WTC11 (cell line): Measurements from ENCODE around the gene BCAP29. TPM values are rescaled to one million over a fixed set of nuclear protein-coding genes. Genes with fewer than 3 reads are reported as not detected.

Experiments used
- FOXP1 ChIP-seq: sonication (generic); formaldehyde crosslinking; IDR thresholded peaks from 2 replicates; pipeline ENCODE4 v1.8.0; 2022; ENCODE audit warnings: missing genetic modification reagents, mild to moderate bottlenecking, moderate library complexity, borderline replicate concordance
- SMAD4 ChIP-seq: sonication (generic); formaldehyde crosslinking; IDR thresholded peaks from 2 replicates; pipeline ENCODE4 v1.8.0; 2022; ENCODE audit warnings: mild to moderate bottlenecking, missing genetic modification reagents
- total RNA-seq: library from RNA; stranded (reverse); gene quantifications from 3 replicates; pipeline ENCODE4 v1.2.3, GENCODE V29; 2021
- TF ChIP-seq, protein P1 (sequence below): sonication (generic); formaldehyde crosslinking; IDR thresholded peaks from 2 replicates; pipeline ENCODE4 v1.8.1; 2023; ENCODE audit warnings: mild to moderate bottlenecking, missing genetic modification reagents
- TF ChIP-seq, protein P2 (sequence below): fragments of 250-450 bp; sonication (Bioruptor Pico); IDR thresholded peaks from 2 replicates; pipeline ENCODE4 v1.9.0; 2021; ENCODE audit warnings: mild to moderate bottlenecking

BCAP29 gene
- total RNA-seq, 1 experiment from 2014 or later: 14.5 TPM

DNA sequence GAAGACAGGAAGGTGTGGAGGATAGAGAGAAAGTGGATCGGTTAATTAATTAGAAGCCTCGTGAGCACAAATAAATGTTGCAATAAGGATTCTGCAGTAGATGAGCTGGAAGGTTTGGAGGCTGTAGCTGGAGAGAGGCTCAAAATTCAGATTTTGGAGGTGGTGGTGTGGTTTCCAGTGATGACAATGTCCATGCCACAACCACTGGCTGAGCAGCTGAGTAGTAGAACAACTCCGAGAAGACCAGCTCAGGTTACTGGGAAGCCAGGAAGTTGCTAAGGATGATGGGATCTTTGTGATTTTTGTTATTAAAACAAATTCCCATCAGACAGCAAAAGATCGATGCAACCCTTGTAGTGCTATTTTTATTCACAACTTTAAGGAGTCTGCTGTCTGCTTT lies 88.2 kb downstream of the BCAP29 start (continued):
- TF ChIP-seq, protein P1, sequence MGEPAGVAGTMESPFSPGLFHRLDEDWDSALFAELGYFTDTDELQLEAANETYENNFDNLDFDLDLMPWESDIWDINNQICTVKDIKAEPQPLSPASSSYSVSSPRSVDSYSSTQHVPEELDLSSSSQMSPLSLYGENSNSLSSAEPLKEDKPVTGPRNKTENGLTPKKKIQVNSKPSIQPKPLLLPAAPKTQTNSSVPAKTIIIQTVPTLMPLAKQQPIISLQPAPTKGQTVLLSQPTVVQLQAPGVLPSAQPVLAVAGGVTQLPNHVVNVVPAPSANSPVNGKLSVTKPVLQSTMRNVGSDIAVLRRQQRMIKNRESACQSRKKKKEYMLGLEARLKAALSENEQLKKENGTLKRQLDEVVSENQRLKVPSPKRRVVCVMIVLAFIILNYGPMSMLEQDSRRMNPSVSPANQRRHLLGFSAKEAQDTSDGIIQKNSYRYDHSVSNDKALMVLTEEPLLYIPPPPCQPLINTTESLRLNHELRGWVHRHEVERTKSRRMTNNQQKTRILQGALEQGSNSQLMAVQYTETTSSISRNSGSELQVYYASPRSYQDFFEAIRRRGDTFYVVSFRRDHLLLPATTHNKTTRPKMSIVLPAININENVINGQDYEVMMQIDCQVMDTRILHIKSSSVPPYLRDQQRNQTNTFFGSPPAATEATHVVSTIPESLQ (CRISPR knock-in tag): no peak
- TF ChIP-seq, protein P2, sequence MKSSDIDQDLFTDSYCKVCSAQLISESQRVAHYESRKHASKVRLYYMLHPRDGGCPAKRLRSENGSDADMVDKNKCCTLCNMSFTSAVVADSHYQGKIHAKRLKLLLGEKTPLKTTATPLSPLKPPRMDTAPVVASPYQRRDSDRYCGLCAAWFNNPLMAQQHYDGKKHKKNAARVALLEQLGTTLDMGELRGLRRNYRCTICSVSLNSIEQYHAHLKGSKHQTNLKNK: no peak
- no peak for TF ChIP-seq FOXP1
- TF ChIP-seq SMAD4: no peak

Other genes starting within 250 kb of the BCAP29 start
- gene GPR22, start 110.2 kb upstream of the BCAP29 start, total RNA-seq: not detected in 3 replicates
- 23.3 to 24.5 TPM (median 23.8 TPM) in 3 replicates for gene COG5, start 16.3 kb upstream of the BCAP29 start, total RNA-seq
- gene DUS4L, start 16.3 kb upstream of the BCAP29 start, total RNA-seq: 10.0 to 15.3 TPM (median 10.4 TPM) in 3 replicates
- 0.09 to 0.22 TPM in 2 of 3 replicates, not detected in the other for gene SLC26A4, start 80.6 kb downstream of the BCAP29 start, total RNA-seq
- gene CBLL1, start 163.9 kb downstream of the BCAP29 start, total RNA-seq: 26.1 to 29.8 TPM (median 26.3 TPM) in 3 replicates
- gene SLC26A3, start 223.0 kb downstream of the BCAP29 start, total RNA-seq: 0.28 to 0.44 TPM (median 0.30 TPM) in 3 replicates